Keratinocyte (primary cell): Measurements from ENCODE around the gene SUPT16H. TPM values are rescaled to one million over a fixed set of nuclear protein-coding genes. Genes with fewer than 3 reads are reported as not detected.

ENCODE experiments used
- DNase-seq: peaks from one replicate; pipeline ENCODE4 v3.0.0-alpha.2; 2011; ENCODE audit warnings: low read depth, missing footprints, low spot score
- FAIRE-seq: peaks from 2 replicates; lab custom pipeline; 2011; peaks lifted over from hg19 to GRCh38; lab: Jason Lieb, UNC
- H2AFZ ChIP-seq: 2 replicates; pipeline ENCODE4 v1.6.0; 2012; ENCODE audit warnings: low read length, control low read depth, inconsistent platforms; ENCODE audit not compliant: control insufficient read depth
- H3K27ac ChIP-seq: 2 replicates; pipeline ENCODE4 v1.5.1; 2011; ENCODE audit warnings: low read length; ENCODE audit not compliant: control insufficient read depth, insufficient read depth
- H3K27me3 ChIP-seq: 3 replicates; pipeline ENCODE4 v1.6.0; 2011; ENCODE audit warnings: low read length; ENCODE audit not compliant: control insufficient read depth, insufficient read depth; ENCODE audit errors: extremely low read depth
- H3K36me3 ChIP-seq, 2 experiments: 2 replicates in 1 of 2; 3 replicates in 1 of 2; pipeline ENCODE4 v1.5.1; 2011; ENCODE audit warnings: low read length in 2 of 2, mild to moderate bottlenecking in 1 of 2; ENCODE audit not compliant: control insufficient read depth in 2 of 2, insufficient read depth in 2 of 2; ENCODE audit errors: extremely low read depth in 1 of 2
- H3K4me1 ChIP-seq: 3 replicates; pipeline ENCODE4 v1.5.1; 2011; ENCODE audit warnings: low read length; ENCODE audit not compliant: control insufficient read depth, insufficient read depth; ENCODE audit errors: extremely low read depth
- H3K4me2 ChIP-seq: 3 replicates; pipeline ENCODE4 v1.6.0; 2011; ENCODE audit warnings: low read depth, low read length; ENCODE audit not compliant: control insufficient read depth, insufficient read depth; ENCODE audit errors: extremely low read depth
- H3K4me3 ChIP-seq, 3 experiments: fragments of 200-600 bp in 1 of 3; sonication (generic) in 1 of 3; 2 replicates in 2 of 3; 3 replicates in 1 of 3; pipeline ENCODE4 v1.5.1; 2011 to 2016; ENCODE audit warnings: low read length in 3 of 3, mild to moderate bottlenecking in 3 of 3, control low read depth in 2 of 3, inconsistent platforms in 1 of 3, low read depth in 1 of 3, mixed read lengths in 1 of 3, mixed run types in 1 of 3, moderate library complexity in 1 of 3; ENCODE audit not compliant: control insufficient read depth in 2 of 3, insufficient read depth in 2 of 3; ENCODE audit errors: extremely low read depth in 1 of 3
- H3K79me2 ChIP-seq: 2 replicates; pipeline ENCODE4 v1.6.0; 2012; ENCODE audit warnings: low read length; ENCODE audit not compliant: control insufficient read depth, insufficient read depth
- H3K9ac ChIP-seq: 3 replicates; pipeline ENCODE4 v1.6.0; 2011; ENCODE audit warnings: low read length; ENCODE audit not compliant: control insufficient read depth, insufficient read depth; ENCODE audit errors: extremely low read depth
- H3K9me1 ChIP-seq: 3 replicates; pipeline ENCODE4 v1.6.0; 2011; ENCODE audit warnings: low read length; ENCODE audit not compliant: control insufficient read depth, insufficient read depth; ENCODE audit errors: extremely low read depth
- H3K9me3 ChIP-seq: 2 replicates; pipeline ENCODE4 v1.5.1; 2012; ENCODE audit warnings: low read depth, low read length; ENCODE audit not compliant: control insufficient read depth
- H4K20me1 ChIP-seq: 3 replicates; pipeline ENCODE4 v1.6.0; 2011; ENCODE audit warnings: low read length; ENCODE audit not compliant: control insufficient read depth, insufficient read depth; ENCODE audit errors: extremely low read depth
- CTCF ChIP-seq, 3 experiments: IDR thresholded peaks in 1 of 3; conservative IDR thresholded peaks in 1 of 3; optimal IDR thresholded peaks in 1 of 3; 2 replicates in 2 of 3; 3 replicates in 1 of 3; pipeline versions ENCODE3 to v1.5.1; 2011; ENCODE audit warnings: low read length in 3 of 3, mild to moderate bottlenecking in 3 of 3, moderate library complexity in 2 of 3, control low read depth in 1 of 3, inconsistent platforms in 1 of 3; ENCODE audit not compliant: insufficient read depth in 2 of 3; ENCODE audit errors: extremely low read depth in 1 of 3
- EZH2 ChIP-seq: IDR thresholded peaks from one replicate; pipeline ENCODE4 v1.6.1; 2012; ENCODE audit warnings: inconsistent platforms, mild to moderate bottlenecking, low read length, moderate library complexity
- dilution Hi-C: fragments of 300-500 bp; cut with MboI; formaldehyde crosslinking; loops from one replicate; pipeline ENCODE4 v1.7.0; 2020; ENCODE audit warnings: low sequenced_read_pairs; ENCODE audit not compliant: extremely low pct_ligation_motif_present
- polyA plus RNA-seq, 5 experiments: library from polyadenylated mRNA; depleted of rRNA in 3 of 5; stranded (reverse) in 3 of 5; stranded (forward) in 1 of 5; unstranded in 1 of 5; fragments of >200 nt; gene quantifications; 1 replicate in 1 of 5; 2 replicates in 3 of 5; 3 replicates in 1 of 5; pipeline versions ENCODE4 v1.2.1 to v1.2.3, GENCODE V29; 2011 to 2012; ENCODE audit warnings: missing spikeins in 2 of 5, low read depth in 1 of 5, low replicate concordance in 1 of 5

The SUPT16H gene
- polyA plus RNA-seq, 1 donor (not counting 4 experiments of a cell fraction or from before 2014, with no cell fraction given): 79.4 TPM

DNA sequence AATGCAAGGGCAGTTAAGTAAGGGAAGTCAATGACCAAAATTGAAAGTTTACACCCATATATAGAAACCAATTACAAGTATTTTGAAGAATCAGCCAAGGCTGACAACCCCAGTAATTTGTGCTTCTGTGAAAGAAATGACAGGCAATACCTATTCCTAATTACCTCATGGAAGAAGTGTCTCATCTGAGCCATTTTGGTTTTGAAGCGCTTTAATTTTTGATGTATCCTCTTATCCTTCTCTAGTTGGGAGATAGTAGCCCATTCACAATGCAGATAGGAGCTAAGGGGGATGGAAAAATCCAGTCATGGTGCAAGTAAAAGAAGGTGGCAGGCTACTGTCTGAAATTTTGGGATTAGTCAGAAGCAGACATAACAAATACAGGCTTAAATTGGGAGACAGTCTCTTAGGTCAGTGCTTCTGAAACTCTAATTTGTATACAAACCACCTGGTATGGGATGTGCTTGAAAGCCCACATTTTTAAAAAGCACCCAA is 30.4 kb upstream of the SUPT16H start:
- no peak for TF ChIP-seq EZH2
- no peak for TF ChIP-seq CTCF (optimal IDR thresholded peaks at IDR 0.05 in 1 of 3, IDR thresholded peaks at IDR 0.05 in 1 of 3, conservative IDR thresholded peaks at IDR 0.05 in 1 of 3; ENCODE audit: extremely low read depth in 1 of 3, insufficient read depth in 2 of 3, low read length in 3 of 3)
- peaks cover 24 to 29% of the 10 kb centered on the region in 2 experiments for H3K36me3 ChIP-seq
- H4K20me1 ChIP-seq: no peaks in the 10 kb centered on the region
- no peak overlapping the region for H2AFZ ChIP-seq
- no peak for DNase-seq
- FAIRE-seq: no peak
- H3K27ac ChIP-seq: no peak overlapping the region
- no peaks in the 10 kb centered on the region for H3K79me2 ChIP-seq
- no peaks in the 10 kb centered on the region for H3K9me1 ChIP-seq
- H3K4me1 ChIP-seq: no peaks in the 10 kb centered on the region
- no peak overlapping the region for H3K4me3 ChIP-seq
- dilution Hi-C loops: no loop called here
- no peaks in the 10 kb centered on the region for H3K9me3 ChIP-seq
- H3K27me3 ChIP-seq: no peaks in the 10 kb centered on the region
- no peak overlapping the region for H3K9ac ChIP-seq
- H3K4me2 ChIP-seq: no peak overlapping the region

GRCh38 chr14:21408147-21408546 is 24.3 kb upstream of the SUPT16H start:
- Histone ChIP-seq H3K9me1 (no peaks in the 10 kb centered on the region), H3K27ac (no peak overlapping the region), H3K36me3 (peaks cover 35 to 53% of the 10 kb centered on the region in 2 experiments), H3K9ac (no peak overlapping the region), H3K4me2 (no peak overlapping the region), H3K4me3 (no peak overlapping the region), H3K9me3 (no peaks in the 10 kb centered on the region), H4K20me1 (no peaks in the 10 kb centered on the region), H2AFZ (no peak overlapping the region), H3K27me3 (no peaks in the 10 kb centered on the region), H3K4me1 (no peaks in the 10 kb centered on the region), H3K79me2 (no peaks in the 10 kb centered on the region)
- no peak for FAIRE-seq
- dilution Hi-C loops: no loop called here
- no peak for DNase-seq
- no peak for TF ChIP-seq CTCF (optimal IDR thresholded peaks at IDR 0.05 in 1 of 3, IDR thresholded peaks at IDR 0.05 in 1 of 3, conservative IDR thresholded peaks at IDR 0.05 in 1 of 3; ENCODE audit: extremely low read depth in 1 of 3, insufficient read depth in 2 of 3, low read length in 3 of 3)
- no peak for TF ChIP-seq EZH2
